Measurements from ENCODE around the gene ZSCAN21. TPM values are rescaled to one million over a fixed set of nuclear protein-coding genes. Genes with fewer than 3 reads are reported as not detected.

ZSCAN21 gene
- total and polyA plus RNA-seq, 5 experiments from 2014 or later = 5.2 to 11.2 (median 8.3) TPM

GRCh38 chr7:100091411-100092181 is 42.0 kb downstream of the ZSCAN21 start:
- Mint-ChIP-seq H3K27me3 (no peaks in the 10 kb centered on the region), H3K9me3 (no peaks in the 10 kb centered on the region), H3K36me3 (peaks cover 7 to 69% (median 15%) of the 10 kb centered on the region in 3 donors), H3K4me3 (peak overlapping the region in 3 of 10 donors; percentile 15 to 28 (median 24)), H3K27ac (peak overlapping the region in 6 of 10 donors; percentile 36 to 79 (median 47)), H3K4me1 (peaks cover 16 to 30% (median 25%) of the 10 kb centered on the region in 4 donors)
- POLR2A ChIA-PET = interaction anchor here (1.1 kb wide), 1 partner anchor 29 kb away, joined by 4 read pairs; no protein-coding TSS in a partner anchor
- DNase-seq = no peak
- no peak for ATAC-seq

GRCh38 chr7:100093054-100093453 is 43.5 kb downstream of the ZSCAN21 start:
- Mint-ChIP-seq H3K27me3 (no peaks in the 10 kb centered on the region), H3K4me1 (peaks cover 20 to 40% (median 25%) of the 10 kb centered on the region in 4 donors), H3K4me3 (no peak overlapping the region), H3K36me3 (peaks cover 10 to 83% (median 20%) of the 10 kb centered on the region in 3 donors), H3K9me3 (no peaks in the 10 kb centered on the region), H3K27ac (peak overlapping the region in 3 of 10 donors; percentile 18 to 71 (median 19))
- POLR2A ChIA-PET = no interaction called here
- no peak for ATAC-seq
- DNase-seq = no peak

GRCh38 chr7:100093498-100093897 is 43.9 kb downstream of the ZSCAN21 start:
- peaks cover 20 to 44% (median 25%) of the 10 kb centered on the region in 4 donors for H3K4me1 Mint-ChIP-seq
- POLR2A ChIA-PET = interaction anchor here (0.6 kb wide), 1 partner anchor 12 kb away, joined by 3 read pairs; the partner anchor contains the start of gene ZNF3

GRCh38 chr7:100093925-100094486 is 44.4 kb downstream of the ZSCAN21 start:
- H3K27ac Mint-ChIP-seq = peak overlapping the region in 1 of 10 donors; percentile 17
- POLR2A ChIA-PET = interaction anchor here (0.6 to 1.1 kb wide), 2 partner anchors 12 to 33 kb away, joined by 3 read pairs; partner anchors contain the start of genes MBLAC1 and ZNF3
- peaks cover 12 to 93% (median 28%) of the 10 kb centered on the region in 3 donors for H3K36me3 Mint-ChIP-seq
- ATAC-seq = no peak
- no peak for DNase-seq
- no peaks in the 10 kb centered on the region for H3K9me3 Mint-ChIP-seq
- no peak overlapping the region for H3K4me3 Mint-ChIP-seq
- peaks cover 24 to 49% (median 28%) of the 10 kb centered on the region in 4 donors for H3K4me1 Mint-ChIP-seq
- H3K27me3 Mint-ChIP-seq = no peaks in the 10 kb centered on the region

More at GRCh38 chr7:100093498-100093897, 43.9 kb downstream of the ZSCAN21 start:
- H3K4me3 Mint-ChIP-seq = no peak overlapping the region
- no peak for DNase-seq
- H3K27ac Mint-ChIP-seq = peak overlapping the region in 1 of 10 donors; percentile 19
- H3K27me3 Mint-ChIP-seq = no peaks in the 10 kb centered on the region
- no peaks in the 10 kb centered on the region for H3K9me3 Mint-ChIP-seq
- ATAC-seq = no peak
- H3K36me3 Mint-ChIP-seq = peaks cover 12 to 88% (median 23%) of the 10 kb centered on the region in 3 donors

GRCh38 chr7:100095289-100095688 is 45.7 kb downstream of the ZSCAN21 start:
- DNase-seq (no peak), ATAC-seq (no peak)
- peak overlapping the region in 3 of 10 donors; percentile 13 to 72 (median 55) for H3K27ac Mint-ChIP-seq
- no peaks in the 10 kb centered on the region for H3K27me3 Mint-ChIP-seq
- POLR2A ChIA-PET = interaction anchor here (0.6 to 1.1 kb wide), 2 partner anchors 31 to 68 kb away, joined by 3 to 5 read pairs; partner anchors contain the start of gene MBLAC1
- H3K9me3 Mint-ChIP-seq = no peaks in the 10 kb centered on the region
- no peak overlapping the region for H3K4me3 Mint-ChIP-seq
- H3K36me3 Mint-ChIP-seq = peaks cover 12 to 94% (median 37%) of the 10 kb centered on the region in 3 donors
- peaks cover 24 to 49% (median 32%) of the 10 kb centered on the region in 4 donors for H3K4me1 Mint-ChIP-seq

- Mint-ChIP-seq H3K36me3 (peaks cover 12 to 90% (median 37%) of the 10 kb centered on the region in 3 donors), H3K4me3 (peak overlapping the region in 2 of 10 donors; percentile 25 to 36), H3K4me1 (peaks cover 22 to 47% (median 32%) of the 10 kb centered on the region in 4 donors), H3K27me3 (no peaks in the 10 kb centered on the region), H3K9me3 (no peaks in the 10 kb centered on the region), H3K27ac (peak overlapping the region in 3 of 10 donors; percentile 24 to 72 (median 55))
- ATAC-seq (no peak), DNase-seq (no peak)
- POLR2A ChIA-PET = interaction anchor here (0.6 kb wide), 1 partner anchor 68 kb away, joined by 5 read pairs; no protein-coding TSS in a partner anchor
Observed at GRCh38 chr7:100095704-100096103, 46.1 kb downstream of the ZSCAN21 start.

GRCh38 chr7:100098913-100099312 is 49.3 kb downstream of the ZSCAN21 start:
- Mint-ChIP-seq H3K4me3 (peak overlapping the region; percentile 91 to 97 (median 95)), H3K27ac (peak overlapping the region; percentile 75 to 99 (median 97)), H3K9me3 (no peaks in the 10 kb centered on the region), H3K36me3 (peaks cover 4 to 62% (median 29%) of the 10 kb centered on the region in 3 donors), H3K27me3 (no peaks in the 10 kb centered on the region), H3K4me1 (peaks cover 26 to 50% (median 42%) of the 10 kb centered on the region in 4 donors)
- DNase-seq (no peak), ATAC-seq (no peak)
- POLR2A ChIA-PET = interaction anchor here (0.6 to 6.9 kb wide), 7 partner anchors 10 to 330 kb away, joined by 3 to 252 read pairs (median 36); partner anchors contain the start of genes CNPY4, COPS6, MBLAC1 and MEPCE

GRCh38 chr7:100099452-100099851 is 49.9 kb downstream of the ZSCAN21 start:
- POLR2A ChIA-PET = interaction anchor here (0.6 to 6.9 kb wide), 8 partner anchors 11 to 784 kb away, joined by 3 to 252 read pairs (median 31); partner anchors contain the start of genes CNPY4, COPS6, MBLAC1 and MEPCE
- H3K4me1 Mint-ChIP-seq = peaks cover 26 to 50% (median 43%) of the 10 kb centered on the region in 4 donors
- peak overlapping the region; percentile 91 to 97 (median 95) for H3K4me3 Mint-ChIP-seq
- ATAC-seq = no peak
- H3K36me3 Mint-ChIP-seq = peaks cover 4 to 56% (median 29%) of the 10 kb centered on the region in 3 donors
- no peaks in the 10 kb centered on the region for H3K27me3 Mint-ChIP-seq
- DNase-seq = peak in 2 of 10 donors; percentile 25 to 26
- H3K27ac Mint-ChIP-seq = peak overlapping the region; percentile 93 to 99 (median 97)
- no peaks in the 10 kb centered on the region for H3K9me3 Mint-ChIP-seq

- H3K27me3 Mint-ChIP-seq = no peaks in the 10 kb centered on the region
- DNase-seq (peak; percentile 77 to 97 (median 86)), ATAC-seq (peak; percentile 73 to 76)
- H3K9me3 Mint-ChIP-seq = no peaks in the 10 kb centered on the region
- POLR2A ChIA-PET = interaction anchor here (0.6 to 6.9 kb wide), 23 partner anchors 12 to 1994 kb away, joined by 3 to 252 read pairs (median 6); partner anchors contain the start of genes BUD31, CNPY4, COPS6 and MBLAC1
- peak overlapping the region; percentile 91 to 97 (median 95) for H3K4me3 Mint-ChIP-seq
- peaks cover 4 to 45% (median 24%) of the 10 kb centered on the region in 3 donors for H3K36me3 Mint-ChIP-seq
- peak overlapping the region; percentile 93 to 99 (median 97) for H3K27ac Mint-ChIP-seq
- peaks cover 26 to 49% (median 43%) of the 10 kb centered on the region in 4 donors for H3K4me1 Mint-ChIP-seq
Observed at GRCh38 chr7:100100420-100101015, 50.9 kb downstream of the ZSCAN21 start.

GRCh38 chr7:100101016-100101862 is 51.7 kb downstream of the ZSCAN21 start, which contains the start of the genes AP4M1 and MCM7:
Gene AP4M1 (plus strand): TSS chr7:100101643. CDS start chr7:100101715, 72 bp downstream.
Gene MCM7 (minus strand): TSS chr7:100101397. CDS start chr7:100101294, 103 bp downstream.
- DNase-seq = peak; percentile 90 to 97 (median 94)
- Mint-ChIP-seq H3K27ac (peak within 1 kb of the TSS; percentile 93 to 99 (median 97)), H3K4me3 (peak within 1 kb of the TSS; percentile 91 to 97 (median 95)), H3K27me3 (no peaks in the 10 kb centered on the region), H3K4me1 (peaks cover 22 to 45% (median 42%) of the 10 kb centered on the region in 4 donors), H3K36me3 (peaks cover 4 to 38% (median 22%) of the 10 kb centered on the region in 3 donors), H3K9me3 (no peaks in the 10 kb centered on the region)
- ATAC-seq = peak; percentile 86 to 87
- POLR2A ChIA-PET = interaction anchor here (0.6 to 6.9 kb wide), 25 partner anchors 11 to 1995 kb away, joined by 3 to 252 read pairs (median 6); partner anchors contain the start of genes BUD31, CNPY4, COPS6 and MBLAC1
